PC-9 (cell line): ENCODE measurements around the gene MXRA7. TPM values are rescaled to one million over a fixed set of nuclear protein-coding genes. Genes with fewer than 3 reads are reported as not detected.
A peak's percentile ranks its signal among the peaks of the same experiment; 100 is the strongest.

Source experiments
- BruUV-seq: library from RNA; stranded (reverse); fragments of 400-500 nt; replicated peaks from 2 replicates; lab custom pipeline; 2021; lab: Mats Ljungman, UMichigan
- CTCF ChIA-PET: fragments of 300-600 bp; sonication (Branson Sonifier 250); formaldehyde crosslinking; loops from one replicate; lab custom pipeline; 2022; ENCODE audit warnings: antibody characterized with exemption; lab: Charles Lee
- POLR2A ChIA-PET: fragments of 300-600 bp; sonication (Branson Sonifier 250); formaldehyde crosslinking; loops from one replicate; lab custom pipeline; 2022; ENCODE audit warnings: antibody characterized with exemption; ENCODE audit not compliant: unreplicated experiment; lab: Charles Lee
- DNase-seq, 2 experiments: peaks; one replicate each; pipeline versions ENCODE4 v3.0.0 to v3.0.0-alpha.2; 2015 to 2022; ENCODE audit warnings: mixed read lengths in 1 of 2
- H2AFZ ChIP-seq: fragments of 200-600 bp; sonication (generic); 2 replicates; pipeline ENCODE4 v1.8.1; 2017; ENCODE audit warnings: antibody characterized with exemption
- H3F3A ChIP-seq: fragments of 200-600 bp; sonication (generic); 2 replicates; pipeline ENCODE4 v1.8.1; 2017; ENCODE audit warnings: antibody characterized with exemption, mild to moderate bottlenecking, low read depth; ENCODE audit not compliant: insufficient read depth
- H3K27ac ChIP-seq: fragments of 200-600 bp; sonication (generic); 2 replicates; pipeline ENCODE4 v1.6.1; 2016; ENCODE audit warnings: mixed run types
- H3K27me3 ChIP-seq: fragments of 200-600 bp; sonication (generic); 2 replicates; pipeline ENCODE4 v1.6.1; 2016; ENCODE audit warnings: low read depth, mixed run types; ENCODE audit not compliant: insufficient read depth
- H3K36me3 ChIP-seq: fragments of 200-600 bp; sonication (generic); 2 replicates; pipeline ENCODE4 v1.6.1; 2016; ENCODE audit warnings: low read depth, mixed run types
- H3K4me1 ChIP-seq: fragments of 200-600 bp; sonication (generic); replicated peaks from 2 replicates; pipeline ENCODE4 v1.6.1; 2016; ENCODE audit warnings: mixed run types; ENCODE audit not compliant: insufficient read depth
- H3K4me2 ChIP-seq: fragments of 200-600 bp; sonication (generic); 2 replicates; pipeline ENCODE4 v1.6.1; 2017; ENCODE audit warnings: mixed run types
- H3K4me3 ChIP-seq: fragments of 200-600 bp; sonication (generic); 2 replicates; pipeline ENCODE4 v1.6.1; 2016; ENCODE audit warnings: mixed run types
- H3K79me2 ChIP-seq: fragments of 200-600 bp; sonication (generic); 2 replicates; pipeline ENCODE4 v1.6.1; 2017; ENCODE audit warnings: low read depth, mixed run types
- H3K9me2 ChIP-seq: fragments of 200-600 bp; sonication (generic); 2 replicates; pipeline ENCODE4 v1.8.1; 2017; ENCODE audit warnings: mild to moderate bottlenecking; ENCODE audit not compliant: insufficient read depth
- H3K9me3 ChIP-seq: fragments of 200-600 bp; sonication (generic); 2 replicates; pipeline ENCODE4 v1.8.1; 2016; ENCODE audit warnings: low read depth; ENCODE audit not compliant: insufficient read depth
- H4K20me1 ChIP-seq: fragments of 200-600 bp; sonication (generic); 2 replicates; pipeline ENCODE4 v1.8.1; 2017; ENCODE audit not compliant: insufficient read depth
- EZH2 ChIP-seq: fragments of 200-600 bp; sonication (generic); IDR thresholded peaks from 2 replicates; pipeline ENCODE4 v1.8.0; 2017; ENCODE audit warnings: antibody characterized with exemption, low read depth
- intact Hi-C: fragments of 100-400 bp; cut with micrococcal nuclease; formaldehyde crosslinking; loops from one replicate; pipeline ENCODE4 v1.10.0; 2022; ENCODE audit not compliant: unreplicated experiment
- microRNA-seq: library from miRNA; unstranded; fragments of <30 nt; microRNA quantifications from one replicate; pipeline ENCODE4 v1.2.0, GENCODE V29; 2021; ENCODE audit warnings: borderline number of aligned reads, borderline replicate concordance
- total RNA-seq: library from RNA; stranded (reverse); gene quantifications from 2 replicates; pipeline ENCODE4 v1.2.3, GENCODE V29; 2021
- TF ChIP-seq, protein P1 (sequence below): fragments of 200-600 bp; sonication (generic); conservative IDR thresholded peaks from 2 replicates; pipeline ENCODE4 v1.6.1; 2017; ENCODE audit warnings: mixed run types, antibody characterized with exemption, mild to moderate bottlenecking, moderate library complexity

MXRA7 gene
- total RNA-seq, 1 experiment from 2014 or later = 5.5 TPM

DNA sequence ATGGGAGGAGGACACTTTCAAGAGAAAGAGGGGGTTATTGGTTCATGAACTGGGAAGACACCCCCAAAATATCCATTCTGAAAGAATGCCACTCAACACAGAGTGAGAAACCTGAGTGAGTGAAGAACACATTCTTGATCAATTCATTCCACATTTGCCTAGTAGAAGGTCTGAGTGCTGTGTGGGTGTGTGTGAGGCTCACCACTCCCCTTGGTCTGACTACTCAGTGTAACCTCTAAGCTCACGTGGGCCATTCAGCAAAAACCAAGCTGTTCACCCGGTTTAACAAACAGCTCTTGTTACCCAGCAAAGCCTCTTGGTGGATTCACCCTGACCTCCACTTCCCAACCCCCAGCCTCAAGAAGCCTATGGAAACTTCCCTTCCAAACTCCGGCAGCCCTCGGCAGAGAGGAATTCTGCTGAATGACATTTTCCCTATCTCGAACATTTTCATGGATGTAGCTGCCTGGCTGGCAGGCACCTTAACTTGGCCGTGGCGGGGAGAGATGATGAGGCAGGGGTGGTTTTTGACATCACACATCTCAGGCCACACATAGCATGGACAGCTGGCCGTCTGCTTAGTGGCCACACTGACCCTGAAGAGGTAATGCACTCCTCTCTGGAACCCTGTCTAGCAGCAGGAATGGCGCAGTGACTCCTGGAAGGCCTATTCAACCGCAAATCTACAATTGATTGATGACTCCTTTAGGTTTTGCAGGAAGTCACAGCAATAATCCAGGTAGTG lies 78.8 kb downstream of the MXRA7 start:
- POLR2A ChIA-PET = interaction anchor here (0.5 to 0.7 kb wide), 3 partner anchors 16 to 66 kb away, joined by 3 read pairs; no protein-coding TSS in a partner anchor
- H2AFZ ChIP-seq = no peak overlapping the region
- CTCF ChIA-PET = interaction anchor here (0.5 to 1.7 kb wide), 5 partner anchors 30 to 1678 kb away, joined by 3 to 17 read pairs (median 4); partner anchors contain the start of gene PRCD

DNA sequence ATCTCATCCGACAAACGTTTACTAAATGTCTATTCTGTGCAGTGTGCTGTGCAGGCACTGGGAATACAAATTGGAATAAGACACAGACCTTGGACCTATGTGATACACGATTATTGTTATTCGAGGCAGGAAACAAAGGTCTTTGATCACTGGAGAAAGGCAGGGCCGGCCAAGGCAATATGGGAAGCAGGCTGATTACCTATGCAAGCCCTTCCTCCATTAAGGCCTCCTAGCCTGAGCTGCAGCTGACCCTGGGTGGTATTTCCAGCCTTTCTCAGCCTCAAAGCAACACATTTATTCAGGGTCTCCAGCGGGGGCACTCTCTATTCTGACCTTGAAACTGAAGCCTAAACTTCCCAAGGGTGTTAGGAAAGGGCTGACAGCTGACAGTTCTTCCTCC lies 80.6 kb downstream of the MXRA7 start:
- H3K4me3 ChIP-seq = no peak overlapping the region
- H3K36me3 ChIP-seq = no peaks in the 10 kb centered on the region
- no peak overlapping the region for H3K4me2 ChIP-seq
- H3K27me3 ChIP-seq = no peaks in the 10 kb centered on the region
- ChIA-PET POLR2A (interaction anchor here (0.6 kb wide), 1 partner anchor 63 kb away, joined by 3 read pairs; no protein-coding TSS in a partner anchor), CTCF (interaction anchor here (0.7 kb wide), 1 partner anchor 31 kb away, joined by 6 read pairs; no protein-coding TSS in a partner anchor)
- H4K20me1 ChIP-seq = no peaks in the 10 kb centered on the region
- TF ChIP-seq, protein P1, sequence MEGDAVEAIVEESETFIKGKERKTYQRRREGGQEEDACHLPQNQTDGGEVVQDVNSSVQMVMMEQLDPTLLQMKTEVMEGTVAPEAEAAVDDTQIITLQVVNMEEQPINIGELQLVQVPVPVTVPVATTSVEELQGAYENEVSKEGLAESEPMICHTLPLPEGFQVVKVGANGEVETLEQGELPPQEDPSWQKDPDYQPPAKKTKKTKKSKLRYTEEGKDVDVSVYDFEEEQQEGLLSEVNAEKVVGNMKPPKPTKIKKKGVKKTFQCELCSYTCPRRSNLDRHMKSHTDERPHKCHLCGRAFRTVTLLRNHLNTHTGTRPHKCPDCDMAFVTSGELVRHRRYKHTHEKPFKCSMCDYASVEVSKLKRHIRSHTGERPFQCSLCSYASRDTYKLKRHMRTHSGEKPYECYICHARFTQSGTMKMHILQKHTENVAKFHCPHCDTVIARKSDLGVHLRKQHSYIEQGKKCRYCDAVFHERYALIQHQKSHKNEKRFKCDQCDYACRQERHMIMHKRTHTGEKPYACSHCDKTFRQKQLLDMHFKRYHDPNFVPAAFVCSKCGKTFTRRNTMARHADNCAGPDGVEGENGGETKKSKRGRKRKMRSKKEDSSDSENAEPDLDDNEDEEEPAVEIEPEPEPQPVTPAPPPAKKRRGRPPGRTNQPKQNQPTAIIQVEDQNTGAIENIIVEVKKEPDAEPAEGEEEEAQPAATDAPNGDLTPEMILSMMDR = no peak
- no peak for TF ChIP-seq EZH2
- H3K79me2 ChIP-seq = no peaks in the 10 kb centered on the region
- H3K9me2 ChIP-seq = no peaks in the 10 kb centered on the region
- H3K9me3 ChIP-seq = no peaks in the 10 kb centered on the region
- DNase-seq = no peak
- H3F3A ChIP-seq = 0 out of 2 replicates have a peak, but pooled peaks cover 3% of the 10 kb centered on the region
- intact Hi-C loops = loop anchor here (5.0 kb wide), 1 partner anchor 42 kb away; no protein-coding TSS in a partner anchor
- no TSS peak for BruUV-seq
- H3K4me1 ChIP-seq = 0 out of 2 replicates have a peak, but pooled peaks cover 7% of the 10 kb centered on the region
- H2AFZ ChIP-seq = no peak overlapping the region
- no peak overlapping the region for H3K27ac ChIP-seq

More for the DNA sequence above, 78.8 kb downstream of the MXRA7 start:
- no peak for TF ChIP-seq EZH2
- TF ChIP-seq, protein P1 = no peak
- Histone ChIP-seq H4K20me1 (no peaks in the 10 kb centered on the region), H3K4me3 (no peak overlapping the region), H3F3A (0 out of 2 replicates have a peak, but pooled peaks cover 3% of the 10 kb centered on the region), H3K27ac (no peak overlapping the region), H3K9me3 (no peaks in the 10 kb centered on the region), H3K27me3 (no peaks in the 10 kb centered on the region), H3K36me3 (no peaks in the 10 kb centered on the region), H3K4me1 (no peaks in the 10 kb centered on the region), H3K4me2 (0 out of 2 replicates have a peak overlapping the region, but pooled peaks have one; percentile 16), H3K79me2 (no peaks in the 10 kb centered on the region), H3K9me2 (no peaks in the 10 kb centered on the region)
- no TSS peak for BruUV-seq
- DNase-seq = peak; percentile 52 to 60
- intact Hi-C loops = loop anchor here (5.0 kb wide), 1 partner anchor 40 kb away; no protein-coding TSS in a partner anchor

Small RNA genes within 50 kb of the gene (microRNA-seq; reads per million reads assigned to microRNA genes)
- 4.7 reads per million for gene MIR636

Other genes with a start within 250 kb of the MXRA7 start
- gene AANAT, start 243.4 kb downstream of the MXRA7 start, total RNA-seq = 0.65 TPM in 1 of 2 replicates, not detected in the other
- gene RHBDF2, start 209.5 kb downstream of the MXRA7 start, total RNA-seq = 39.6 and 51.6 TPM in 2 replicates
- 0.93 and 1.1 TPM in 2 replicates for gene CYGB, start 173.3 kb downstream of the MXRA7 start, total RNA-seq
- gene PRCD, start 170.9 kb downstream of the MXRA7 start, total RNA-seq = 2.6 and 2.7 TPM in 2 replicates
- gene ST6GALNAC2, start 125.1 kb downstream of the MXRA7 start, total RNA-seq = 15.5 and 18.7 TPM in 2 replicates
- 0.75 and 0.76 TPM in 2 replicates for gene ST6GALNAC1, start 67.2 kb downstream of the MXRA7 start, total RNA-seq
- gene JMJD6, start 15.6 kb upstream of the MXRA7 start, total RNA-seq = 19.4 and 25.2 TPM in 2 replicates
- 31.7 and 40.5 TPM in 2 replicates for gene METTL23, start 15.9 kb upstream of the MXRA7 start, total RNA-seq
- gene SRSF2, start 26.4 kb upstream of the MXRA7 start, total RNA-seq = 186 and 187 TPM in 2 replicates
- 43.8 and 47.3 TPM in 2 replicates for gene MFSD11, start 27.2 kb upstream of the MXRA7 start, total RNA-seq
- gene MGAT5B, start 157.4 kb upstream of the MXRA7 start, total RNA-seq = 13.9 and 14.3 TPM in 2 replicates